ENCODE data around the gene BCL3.

The BCL3 gene

GRCh38 chr19:44726465-44726864 lies 22.0 kb upstream of the BCL3 start:
- peaks cover 23% of the 10 kb centered on the region for H3K27me3 ChIP-seq (ENCODE audit: low read depth, low read length)
- no peak overlapping the region for H3K9ac ChIP-seq (ENCODE audit: low read length)
- no peaks in the 10 kb centered on the region for H3K79me2 ChIP-seq (ENCODE audit: low read length)
- no peak overlapping the region for H3K4me2 ChIP-seq (ENCODE audit: low read length)
- no peak overlapping the region for H2AFZ ChIP-seq (ENCODE audit: low read depth, low read length)
- no peaks in the 10 kb centered on the region for H3K9me3 ChIP-seq (ENCODE audit: insufficient read depth, low read length)
- TF ChIP-seq CTCF (IDR thresholded peaks at IDR 0.05; ENCODE audit: low read depth, low read length) = no peak
- H3K4me1 ChIP-seq (ENCODE audit: low read length) = peaks cover 37% of the 10 kb centered on the region
- H3K36me3 ChIP-seq (replicated peaks; ENCODE audit: low read depth, low read length) = no peaks in the 10 kb centered on the region
- H3K27ac ChIP-seq (ENCODE audit: low read length) = no peak overlapping the region
- no peak overlapping the region for H3K4me3 ChIP-seq (ENCODE audit: low read length)
- H4K20me1 ChIP-seq (ENCODE audit: insufficient read depth, low read length) = no peaks in the 10 kb centered on the region

- no peak overlapping the region for H3K9ac ChIP-seq (ENCODE audit: low read length)
- TF ChIP-seq CTCF (IDR thresholded peaks at IDR 0.05; ENCODE audit: low read depth, low read length) (no peak), EZH2phosphoT487 (IDR thresholded peaks at IDR 0.05; ENCODE audit: low read depth) (no peak)
- peaks cover 26% of the 10 kb centered on the region for H3K4me1 ChIP-seq (ENCODE audit: low read length)
- no peaks in the 10 kb centered on the region for H4K20me1 ChIP-seq (ENCODE audit: insufficient read depth, low read length)
- peak overlapping the region; percentile 82; the same call in 1 of the 2 replicates for H2AFZ ChIP-seq (ENCODE audit: low read depth, low read length)
- H3K79me2 ChIP-seq (ENCODE audit: low read length) = no peaks in the 10 kb centered on the region
- no peaks in the 10 kb centered on the region for H3K9me3 ChIP-seq (ENCODE audit: insufficient read depth, low read length)
- H3K27me3 ChIP-seq (ENCODE audit: low read depth, low read length) = peaks cover 25% of the 10 kb centered on the region
- no peak overlapping the region for H3K27ac ChIP-seq (ENCODE audit: low read length)
- peak overlapping the region; percentile 14 for H3K4me3 ChIP-seq (ENCODE audit: low read length)
- H3K4me2 ChIP-seq (ENCODE audit: low read length) = peak overlapping the region; percentile 42
- no peaks in the 10 kb centered on the region for H3K36me3 ChIP-seq (replicated peaks; ENCODE audit: low read depth, low read length)
Measured at GRCh38 chr19:44728178-44728577, 20.3 kb upstream of the BCL3 start.

GRCh38 chr19:44729516-44730033 lies 18.9 kb upstream of the BCL3 start:
- H2AFZ ChIP-seq (ENCODE audit: low read depth, low read length) = no peak overlapping the region
- no peaks in the 10 kb centered on the region for H4K20me1 ChIP-seq (ENCODE audit: insufficient read depth, low read length)
- H3K4me2 ChIP-seq (ENCODE audit: low read length) = no peak overlapping the region

GRCh38 chr19:44731081-44731480 lies 17.4 kb upstream of the BCL3 start:
- no peaks in the 10 kb centered on the region for H3K36me3 ChIP-seq (replicated peaks; ENCODE audit: low read depth, low read length)
- peaks cover 17% of the 10 kb centered on the region for H3K27me3 ChIP-seq (ENCODE audit: low read depth, low read length)
- no peaks in the 10 kb centered on the region for H4K20me1 ChIP-seq (ENCODE audit: insufficient read depth, low read length)
- H3K9ac ChIP-seq (ENCODE audit: low read length) = no peak overlapping the region
- H3K4me2 ChIP-seq (ENCODE audit: low read length) = no peak overlapping the region
- no peak overlapping the region for H2AFZ ChIP-seq (ENCODE audit: low read depth, low read length)
- no peak overlapping the region for H3K4me3 ChIP-seq (ENCODE audit: low read length)
- no peak overlapping the region for H3K27ac ChIP-seq (ENCODE audit: low read length)
- peaks cover 10% of the 10 kb centered on the region for H3K4me1 ChIP-seq (ENCODE audit: low read length)
- no peaks in the 10 kb centered on the region for H3K9me3 ChIP-seq (ENCODE audit: insufficient read depth, low read length)
- no peaks in the 10 kb centered on the region for H3K79me2 ChIP-seq (ENCODE audit: low read length)
- no peak for TF ChIP-seq EZH2phosphoT487 (IDR thresholded peaks at IDR 0.05; ENCODE audit: low read depth)

More at GRCh38 chr19:44729516-44730033, 18.9 kb upstream of the BCL3 start:
- Histone ChIP-seq H3K27ac (ENCODE audit: low read length) (no peak overlapping the region), H3K27me3 (ENCODE audit: low read depth, low read length) (peaks cover 22% of the 10 kb centered on the region), H3K79me2 (ENCODE audit: low read length) (no peaks in the 10 kb centered on the region), H3K9ac (ENCODE audit: low read length) (no peak overlapping the region), H3K4me3 (ENCODE audit: low read length) (no peak overlapping the region), H3K36me3 (replicated peaks; ENCODE audit: low read depth, low read length) (no peaks in the 10 kb centered on the region), H3K9me3 (ENCODE audit: insufficient read depth, low read length) (no peaks in the 10 kb centered on the region), H3K4me1 (ENCODE audit: low read length) (peaks cover 20% of the 10 kb centered on the region)
- TF ChIP-seq EZH2phosphoT487 (IDR thresholded peaks at IDR 0.05; ENCODE audit: low read depth) (no peak), CTCF (IDR thresholded peaks at IDR 0.05; ENCODE audit: low read depth, low read length) (no peak)

Data from OCI-LY3 (cell line).